ENCODE data around the gene HHAT.

The HHAT gene

GRCh38 chr1:210684466-210685294, 356.0 kb downstream of the HHAT start:
- DNase-seq (ENCODE audit: low read depth, low spot score) = no peak

DNA sequence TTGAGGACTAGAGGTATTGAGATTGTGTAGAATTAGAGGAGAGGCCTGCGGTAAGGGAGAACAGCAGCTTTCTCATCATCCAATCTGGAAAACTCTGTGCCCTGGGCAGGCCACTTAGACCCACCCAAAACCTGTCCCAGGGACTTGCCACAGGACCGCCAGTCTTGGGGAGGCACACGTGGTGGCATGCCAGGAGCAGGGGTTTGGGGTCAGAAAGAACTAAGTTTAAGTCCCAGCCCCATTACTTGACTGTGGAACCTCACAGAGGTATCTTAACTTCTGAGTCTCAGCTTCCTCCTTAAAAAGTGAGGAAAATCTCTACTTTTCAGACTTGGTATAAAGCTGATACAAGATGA, 356.6 kb downstream of the HHAT start:
- DNase-seq (ENCODE audit: low read depth, low spot score) = no peak

DNA sequence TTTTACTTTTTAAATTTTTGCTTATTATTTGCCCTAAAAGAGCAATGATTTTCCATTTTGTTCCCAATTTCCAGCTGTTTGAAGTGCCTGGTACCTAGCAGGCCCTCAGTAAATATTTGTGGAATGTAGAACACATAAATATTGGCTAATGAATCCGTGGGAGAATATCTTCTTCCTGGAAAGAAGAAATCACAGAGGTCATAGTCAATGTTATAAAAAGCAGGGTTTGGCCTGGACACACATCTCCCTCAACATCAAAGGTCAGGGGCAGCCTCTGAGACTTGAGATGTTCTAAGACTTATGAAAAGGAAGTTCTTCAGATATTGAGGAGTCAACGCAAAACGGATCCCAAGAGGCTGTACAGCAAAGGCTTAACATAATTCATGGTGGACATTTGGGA, 358.1 kb downstream of the HHAT start:
- DNase-seq (ENCODE audit: low read depth, low spot score) = no peak

- DNase-seq (ENCODE audit: low read depth, low spot score) = no peak
Observed at GRCh38 chr1:210687582-210688279, 359.0 kb downstream of the HHAT start.

GRCh38 chr1:210688512-210689234, 360.0 kb downstream of the HHAT start:
- DNase-seq (ENCODE audit: low read depth, low spot score) = no peak

GRCh38 chr1:210689826-210690225, 361.1 kb downstream of the HHAT start:
- no peak for DNase-seq (ENCODE audit: low read depth, low spot score)

GRCh38 chr1:210690236-210690635, 361.5 kb downstream of the HHAT start:
- DNase-seq (ENCODE audit: low read depth, low spot score) = no peak

DNA sequence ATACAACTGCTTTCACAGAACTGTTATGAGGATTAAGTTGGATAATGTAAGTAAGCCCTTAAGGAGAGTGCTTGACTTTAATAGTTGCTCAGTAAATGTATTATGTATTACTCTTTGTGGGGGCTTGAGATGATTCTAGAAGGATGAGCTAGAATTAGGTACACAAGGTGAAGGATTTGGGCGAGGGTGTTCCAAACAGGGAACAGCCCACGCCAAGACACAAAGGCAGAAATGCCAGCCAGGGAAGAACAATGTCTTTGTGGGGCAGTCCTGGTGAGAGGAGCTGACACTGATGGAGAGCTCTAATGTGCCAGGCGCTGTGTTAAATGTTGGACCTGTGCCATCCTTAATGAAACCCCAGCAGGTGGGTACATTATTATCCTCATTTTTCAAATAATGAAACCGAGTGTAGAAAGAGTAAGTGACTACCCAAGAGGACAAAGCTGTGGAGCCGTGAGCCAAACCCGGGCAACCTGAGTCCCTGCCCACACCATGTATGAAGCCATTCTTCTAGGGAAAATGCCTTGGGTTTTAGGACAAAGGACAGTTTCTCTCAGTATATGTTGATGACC, 362.4 kb downstream of the HHAT start:
- no peak for DNase-seq (ENCODE audit: low read depth, low spot score)

DNA sequence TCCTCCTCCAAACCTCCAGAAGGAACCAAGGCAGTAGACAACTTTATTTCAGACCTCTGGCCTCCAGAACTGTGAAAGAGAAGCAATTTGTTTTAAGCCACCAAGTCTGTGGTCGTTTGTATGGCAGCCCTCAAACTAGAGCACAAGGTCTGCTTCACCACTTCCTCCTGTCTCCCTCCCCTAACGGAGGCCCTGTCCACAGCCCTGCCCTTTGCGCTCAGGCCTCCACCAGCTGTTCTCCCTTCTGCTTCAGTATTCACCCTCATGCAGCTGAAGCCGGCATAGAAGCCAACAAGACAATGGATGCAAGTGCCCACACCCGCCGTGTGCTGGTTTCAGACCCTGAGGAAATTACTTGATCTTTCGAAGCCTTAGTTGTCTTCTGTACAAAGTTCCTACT, 364.1 kb downstream of the HHAT start:
- DNase-seq (ENCODE audit: low read depth, low spot score) = no peak

DNA sequence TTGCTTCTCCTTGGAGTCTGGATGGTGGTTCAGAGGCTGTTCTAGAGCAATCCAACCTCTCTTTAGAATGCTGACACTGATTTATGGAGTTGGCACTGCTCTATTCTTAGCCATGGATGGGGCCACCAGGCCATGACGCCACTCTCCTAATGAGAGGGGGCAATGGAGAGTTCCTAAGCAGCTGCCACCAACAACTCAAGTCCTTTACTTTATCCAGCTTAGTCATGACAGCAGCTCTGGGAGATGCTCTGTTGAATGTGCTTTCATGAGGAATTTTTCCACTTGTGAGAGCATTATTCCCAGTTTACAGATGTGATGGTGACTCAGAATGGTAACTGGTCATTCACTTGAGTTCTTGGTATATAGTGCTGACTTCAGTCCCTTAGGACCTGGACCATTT, 366.3 kb downstream of the HHAT start:
- no peak for DNase-seq (ENCODE audit: low read depth, low spot score)

- DNase-seq (ENCODE audit: low read depth, low spot score) = no peak
Observed at GRCh38 chr1:210696709-210697108, 368.0 kb downstream of the HHAT start.

- no peak for DNase-seq (ENCODE audit: low read depth, low spot score)
Observed at GRCh38 chr1:210697185-210697584, 368.5 kb downstream of the HHAT start.

- DNase-seq (ENCODE audit: low read depth, low spot score) = no peak
Observed at GRCh38 chr1:210698661-210699060, 370.0 kb downstream of the HHAT start.

GRCh38 chr1:210700083-210700482, 371.4 kb downstream of the HHAT start:
- no peak for DNase-seq (ENCODE audit: low read depth, low spot score)

- DNase-seq (ENCODE audit: low read depth, low spot score) = no peak
Observed at GRCh38 chr1:210700511-210700910, 371.8 kb downstream of the HHAT start.

- no peak for DNase-seq (ENCODE audit: low read depth, low spot score)
Observed at GRCh38 chr1:210702506-210702905, 373.8 kb downstream of the HHAT start.

GRCh38 chr1:210703593-210703992, 374.9 kb downstream of the HHAT start:
- no peak for DNase-seq (ENCODE audit: low read depth, low spot score)

DNA sequence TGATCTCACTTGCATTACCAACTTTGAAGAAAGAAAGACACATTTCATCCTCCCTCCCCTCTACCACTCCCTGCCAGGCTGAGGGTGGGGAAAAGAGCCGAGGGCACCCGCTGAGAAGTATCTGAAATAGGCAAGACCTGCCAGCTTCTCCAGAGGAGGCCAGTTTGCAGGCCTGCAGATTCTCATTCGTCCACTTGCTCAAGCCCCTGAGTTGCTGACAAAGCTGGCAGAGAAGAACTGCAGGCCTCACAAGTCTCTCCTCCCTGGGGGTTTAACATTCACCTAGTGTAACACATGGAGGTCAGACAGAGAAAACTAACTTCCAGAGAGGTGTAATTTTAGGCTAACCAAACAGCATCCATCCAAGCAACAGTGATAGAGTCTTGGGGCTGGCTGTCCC, 376.4 kb downstream of the HHAT start:
- no peak for DNase-seq (ENCODE audit: low read depth, low spot score)

- no peak for DNase-seq (ENCODE audit: low read depth, low spot score)
Observed at GRCh38 chr1:210706246-210706645, 377.5 kb downstream of the HHAT start.

GRCh38 chr1:210707300-210708240, 378.9 kb downstream of the HHAT start:
- no peak for DNase-seq (ENCODE audit: low read depth, low spot score)

GRCh38 chr1:210709701-210710100, 381.0 kb downstream of the HHAT start:
- no peak for DNase-seq (ENCODE audit: low read depth, low spot score)

All from activated naive CD8-positive, alpha-beta T cell treated with anti-CD3 and anti-CD28 coated beads, Interleukin-2, amount 50 U/mL, for 16 hours (primary cell).